GM12878 (cell line): ENCODE results near the gene CDX1. TPM values are rescaled to one million over a fixed set of nuclear protein-coding genes. Genes with fewer than 3 reads are reported as not detected.
A peak's percentile ranks its signal among the peaks of the same experiment; 100 is the strongest.

ENCODE experiments used
- ASH2L ChIP-seq: fragments of 300-600, 200-600 bp; sonication (generic); IDR thresholded peaks from 2 replicates; pipeline ENCODE4 v1.6.1; 2017; ENCODE audit warnings: low read depth, mild to moderate bottlenecking, borderline replicate concordance
- BCL11A ChIP-seq: IDR thresholded peaks from 2 replicates; pipeline ENCODE4 v1.6.1; 2011; ENCODE audit warnings: low read depth, low read length
- BHLHE40 ChIP-seq, 2 experiments: fragments of 450-650 bp in 1 of 2; IDR thresholded peaks; 2 replicates each; pipeline ENCODE4 v1.6.1; 2011 to 2017; ENCODE audit warnings: low read depth in 2 of 2, borderline replicate concordance in 1 of 2, improper control_type of control experiment in 1 of 2, low read length in 1 of 2, mild to moderate bottlenecking in 1 of 2
- CHD2 ChIP-seq: IDR thresholded peaks from 2 replicates; pipeline ENCODE4 v1.6.1; 2011; ENCODE audit warnings: low read depth, low read length, improper control_type of control experiment, borderline replicate concordance
- CREM ChIP-seq: IDR thresholded peaks from 2 replicates; pipeline ENCODE4 v1.6.1; 2014; ENCODE audit warnings: antibody characterized with exemption, low read depth
- E2F4 ChIP-seq: IDR thresholded peaks from 2 replicates; pipeline ENCODE4 v1.6.1; 2012; ENCODE audit warnings: low read depth, low read length, improper control_type of control experiment
- E2F8 ChIP-seq: fragments of 450-650 bp; IDR thresholded peaks from 2 replicates; pipeline ENCODE4 v1.6.1; 2018; ENCODE audit warnings: mild to moderate bottlenecking, low read depth, moderate library complexity; ENCODE audit not compliant: partially characterized antibody
- EP300 ChIP-seq, 2 experiments: fragments of 150-350 bp in 1 of 2; IDR thresholded peaks; 2 replicates each; pipeline ENCODE4 v1.6.1; 2011 to 2012; ENCODE audit warnings: low read depth in 2 of 2, low read length in 2 of 2, borderline replicate concordance in 1 of 2, improper control_type of control experiment in 1 of 2, inconsistent platforms in 1 of 2; ENCODE audit not compliant: control insufficient read depth in 1 of 2
- ESRRA ChIP-seq: IDR thresholded peaks from 2 replicates; pipeline ENCODE4 v1.6.1; 2012; ENCODE audit warnings: mild to moderate bottlenecking, low read length, improper control_type of control experiment
- EZH2 ChIP-seq: IDR thresholded peaks from 2 replicates; pipeline ENCODE4 v1.6.1; 2012; ENCODE audit warnings: low read depth, mild to moderate bottlenecking, control low read depth, inconsistent platforms, low read length, borderline replicate concordance; ENCODE audit not compliant: control insufficient read depth
- FOS ChIP-seq: IDR thresholded peaks from 3 replicates; pipeline ENCODE4 v1.6.1; 2011; ENCODE audit warnings: borderline replicate concordance; ENCODE audit not compliant: insufficient read length; ENCODE audit errors: extremely low read depth
- HDAC6 ChIP-seq: fragments of 200-600 bp; sonication (generic); IDR thresholded peaks from one replicate; pipeline ENCODE4 v1.8.0; 2017; ENCODE audit warnings: antibody characterized with exemption; ENCODE audit not compliant: unreplicated experiment
- HSF1 ChIP-seq: fragments of 150-350 bp; IDR thresholded peaks from 2 replicates; pipeline ENCODE4 v1.6.1; 2014; ENCODE audit warnings: mild to moderate bottlenecking, low read depth, low read length
- LARP7 ChIP-seq: fragments of 450-650 bp; IDR thresholded peaks from 2 replicates; pipeline ENCODE4 v1.6.1; 2017; ENCODE audit warnings: mild to moderate bottlenecking
- MEF2B ChIP-seq: fragments of 450-650 bp; IDR thresholded peaks from 2 replicates; pipeline ENCODE4 v1.6.1; 2018; ENCODE audit warnings: mild to moderate bottlenecking, moderate library complexity; ENCODE audit not compliant: partially characterized antibody, poor library complexity, severe bottlenecking
- NFYB ChIP-seq: IDR thresholded peaks from 2 replicates; pipeline ENCODE4 v1.6.1; 2011; ENCODE audit warnings: low read depth, mild to moderate bottlenecking, low read length, improper control_type of control experiment, moderate library complexity; ENCODE audit not compliant: insufficient read depth
- POU2F2 ChIP-seq: IDR thresholded peaks from 3 replicates; pipeline ENCODE4 v1.6.1; 2011; ENCODE audit warnings: low read depth, mild to moderate bottlenecking, low read length, borderline replicate concordance
- RELB ChIP-seq: fragments of 450-650 bp; IDR thresholded peaks from 2 replicates; pipeline ENCODE4 v1.6.1; 2017; ENCODE audit warnings: low read depth, mild to moderate bottlenecking, moderate library complexity
- SMC3 ChIP-seq: IDR thresholded peaks from 2 replicates; pipeline ENCODE4 v1.6.1; 2011; ENCODE audit warnings: low read length, improper control_type of control experiment, borderline replicate concordance
- SPI1 ChIP-seq: IDR thresholded peaks from 2 replicates; pipeline ENCODE4 v1.6.1; 2011; ENCODE audit warnings: low read depth, mild to moderate bottlenecking, low read length, moderate library complexity, borderline replicate concordance; ENCODE audit not compliant: insufficient read depth
- SUPT20H ChIP-seq: IDR thresholded peaks from 2 replicates; pipeline ENCODE4 v1.6.1; 2011; ENCODE audit warnings: low read depth, mild to moderate bottlenecking, low read length, moderate library complexity, borderline replicate concordance; ENCODE audit not compliant: control insufficient read depth
- ZNF384 ChIP-seq: IDR thresholded peaks from 2 replicates; pipeline ENCODE4 v1.6.1; 2012; ENCODE audit warnings: low read depth, mild to moderate bottlenecking, low read length, improper control_type of control experiment, borderline replicate concordance
- polyA plus RNA-seq, 11 experiments: library from polyadenylated mRNA; depleted of rRNA in 4 of 11; unstranded in 6 of 11; stranded (reverse) in 5 of 11; fragments of >200 nt; fragmentation: Nextera tagmentation in 4 of 11; fragmentation: Illumina TruSeq in 1 of 11; extraction: Ambion mirVana in 4 of 11; extraction: Trizol in 1 of 11; gene quantifications; 1 replicate in 1 of 11; 2 replicates in 10 of 11; pipeline versions ENCODE4 v1.2.1 to v1.2.3, GENCODE V29; 2011 to 2016; ENCODE audit warnings: inconsistent platforms in 2 of 11, missing spikeins in 2 of 11, low read depth in 1 of 11
- total RNA-seq, 4 experiments: library from RNA; depleted of rRNA in 3 of 4; stranded (reverse); fragments of >200 nt in 3 of 4; fragmentation: Illumina TruSeq in 1 of 4; extraction: Trizol in 1 of 4; gene quantifications; 2 replicates each; pipeline versions ENCODE4 v1.2.1 to v1.2.3, GENCODE V29; 2013 to 2021

Gene CDX1
- total and polyA plus RNA-seq, 10 of the 15 experiments (the other 5 are each of a cell fraction or from before 2014, with no cell fraction given), result not detected

- TF ChIP-seq E2F8, result no peak
- TF ChIP-seq CHD2, result 0 out of 2 replicates have a peak, but pooled peaks have one; percentile 11
- TF ChIP-seq BCL11A, result no peak
- peak; percentile 89; the same call in 1 of the 2 replicates for TF ChIP-seq SMC3
- TF ChIP-seq ESRRA, result no peak
- no peak for TF ChIP-seq HSF1
- no peak for TF ChIP-seq EP300 (IDR thresholded peaks at IDR 0.05; ENCODE audit: borderline replicate concordance in 1 of 2, control insufficient read depth in 1 of 2, low read depth in 2 of 2, low read length in 2 of 2)
- TF ChIP-seq RELB, result no peak
- TF ChIP-seq SUPT20H, result no peak
- TF ChIP-seq LARP7, result no peak
- no peak for TF ChIP-seq FOS
- no peak for TF ChIP-seq POU2F2
- TF ChIP-seq CREM, result no peak
- TF ChIP-seq MEF2B, result no peak
- TF ChIP-seq EZH2, result no peak
- TF ChIP-seq BHLHE40 (IDR thresholded peaks at IDR 0.05; ENCODE audit: borderline replicate concordance in 1 of 2, low read depth in 2 of 2, low read length in 1 of 2), result no peak
- no peak for TF ChIP-seq HDAC6
- TF ChIP-seq ASH2L, result no peak
- no peak for TF ChIP-seq E2F4
- no peak for TF ChIP-seq NFYB
- no peak for TF ChIP-seq ZNF384
- TF ChIP-seq SPI1, result no peak
Observed at GRCh38 chr5:150129813-150130492, 36.6 kb upstream of the CDX1 start (continued).
